ENCODE results near the gene ANKFY1. TPM values are rescaled to one million over a fixed set of nuclear protein-coding genes. Genes with fewer than 3 reads are reported as not detected.

The ANKFY1 gene
- total RNA-seq, 1 experiment from 2014 or later, result 46.8 TPM

- TF ChIP-seq ATF6 (CRISPR knock-in tag; IDR thresholded peaks at IDR 0.05) (no peak), NFATC4 (CRISPR knock-in tag; IDR thresholded peaks at IDR 0.05) (no peak), ZNF671 (CRISPR knock-in tag; IDR thresholded peaks at IDR 0.05) (no peak), FOXP1 (CRISPR knock-in tag; IDR thresholded peaks at IDR 0.05; ENCODE audit: borderline replicate concordance) (no peak), ZNF512 (CRISPR knock-in tag; IDR thresholded peaks at IDR 0.05; ENCODE audit: borderline replicate concordance) (no peak), GRHL2 (CRISPR knock-in tag; IDR thresholded peaks at IDR 0.05; ENCODE audit: insufficient replicate concordance, severe bottlenecking) (no peak), USF2 (CRISPR knock-in tag; IDR thresholded peaks at IDR 0.05) (no peak), FOXJ3 (CRISPR knock-in tag; IDR thresholded peaks at IDR 0.05; ENCODE audit: borderline replicate concordance) (no peak), ARID4B (CRISPR knock-in tag; IDR thresholded peaks at IDR 0.05; ENCODE audit: borderline replicate concordance) (no peak), CTCF (IDR thresholded peaks at IDR 0.05) (no peak), SMAD4 (CRISPR knock-in tag; IDR thresholded peaks at IDR 0.05) (no peak), ATF2 (CRISPR knock-in tag; IDR thresholded peaks at IDR 0.05; ENCODE audit: borderline replicate concordance, low read depth) (no peak), SOX15 (CRISPR knock-in tag; IDR thresholded peaks at IDR 0.05) (no peak), TEAD4 (CRISPR knock-in tag; IDR thresholded peaks at IDR 0.05) (no peak), JUN (CRISPR knock-in tag; IDR thresholded peaks at IDR 0.05) (no peak)
- Mint-ChIP-seq H3K27me3 (ENCODE audit: low read depth) (no peaks in the 10 kb centered on the region), H3K27ac (no peak overlapping the region), H3K9me3 (no peaks in the 10 kb centered on the region), H3K36me3 (peaks cover 50% of the 10 kb centered on the region), H3K4me1 (peaks cover 16% of the 10 kb centered on the region), H3K4me3 (no peak overlapping the region)
- ChIA-PET CTCF (interaction anchor here (1.3 kb wide), 1 partner anchor 35 kb away, joined by 3 read pairs; no protein-coding TSS in a partner anchor), POLR2A (no interaction called here)
- no peak for ATAC-seq
- no peak for DNase-seq (ENCODE audit: low spot score)
Measured at GRCh38 chr17:4165301-4166010, 98.3 kb downstream of the ANKFY1 start.
